ENCODE measurements around the gene SLC11A1. TPM values are rescaled to one million over a fixed set of nuclear protein-coding genes. Genes with fewer than 3 reads are reported as not detected.

The SLC11A1 gene
- 0.32 and 1.2 TPM in 2 replicates for total RNA-seq (2014; rRNA removed; shearing (Covaris generic))
- 0.53 and 0.92 TPM in 2 replicates for polyA plus RNA-seq (2014; cell fraction: nucleus; rRNA removed)

GRCh38 chr2:218381916-218382366, at the start of gene SLC11A1:
Gene SLC11A1, plus strand, starts transcription at chr2:218382273. Its CDS starts 96 bp downstream, at chr2:218382369.
- no peak for DNase-seq (ENCODE audit: extremely low read depth, low read depth)

GRCh38 chr2:218332288-218332687, 49.8 kb upstream of the SLC11A1 start:
- DNase-seq (ENCODE audit: extremely low read depth, low read depth), result no peak

GRCh38 chr2:218332920-218333645, 49.0 kb upstream of the SLC11A1 start:
- DNase-seq (ENCODE audit: extremely low read depth, low read depth), result no peak

- DNase-seq (ENCODE audit: extremely low read depth, low read depth), result no peak
These were observed 47.5 kb upstream of the SLC11A1 start for GRCh38 chr2:218334531-218334930.

GRCh38 chr2:218340656-218341055, 41.4 kb upstream of the SLC11A1 start:
- no peak for DNase-seq (ENCODE audit: extremely low read depth, low read depth)

GRCh38 chr2:218341381-218341780, 40.7 kb upstream of the SLC11A1 start:
- no peak for DNase-seq (ENCODE audit: extremely low read depth, low read depth)

- DNase-seq (ENCODE audit: extremely low read depth, low read depth), result no peak
These were observed 39.2 kb upstream of the SLC11A1 start for GRCh38 chr2:218342837-218343236.

GRCh38 chr2:218343591-218343990, 38.5 kb upstream of the SLC11A1 start:
- no peak for DNase-seq (ENCODE audit: extremely low read depth, low read depth)

- DNase-seq (ENCODE audit: extremely low read depth, low read depth), result no peak
These were observed 37.9 kb upstream of the SLC11A1 start for GRCh38 chr2:218344090-218344754.

GRCh38 chr2:218344755-218345417, 37.2 kb upstream of the SLC11A1 start:
- no peak for DNase-seq (ENCODE audit: extremely low read depth, low read depth)

GRCh38 chr2:218345491-218346236, 36.4 kb upstream of the SLC11A1 start:
- no peak for DNase-seq (ENCODE audit: extremely low read depth, low read depth)

GRCh38 chr2:218347172-218347571, 34.9 kb upstream of the SLC11A1 start:
- DNase-seq (ENCODE audit: extremely low read depth, low read depth), result no peak

GRCh38 chr2:218354045-218354444, 28.0 kb upstream of the SLC11A1 start:
- DNase-seq (ENCODE audit: extremely low read depth, low read depth), result no peak

GRCh38 chr2:218354850-218355443, 27.1 kb upstream of the SLC11A1 start:
- no peak for DNase-seq (ENCODE audit: extremely low read depth, low read depth)

- no peak for DNase-seq (ENCODE audit: extremely low read depth, low read depth)
These were observed 24.6 kb upstream of the SLC11A1 start for GRCh38 chr2:218357236-218358177.

- no peak for DNase-seq (ENCODE audit: extremely low read depth, low read depth)
These were observed 21.6 kb upstream of the SLC11A1 start for GRCh38 chr2:218360453-218360852.

- no peak for DNase-seq (ENCODE audit: extremely low read depth, low read depth)
These were observed 19.5 kb upstream of the SLC11A1 start for GRCh38 chr2:218362606-218363005.

- no peak for DNase-seq (ENCODE audit: extremely low read depth, low read depth)
These were observed 18.3 kb upstream of the SLC11A1 start for GRCh38 chr2:218363736-218364135.

GRCh38 chr2:218364196-218364595, 17.9 kb upstream of the SLC11A1 start:
- DNase-seq (ENCODE audit: extremely low read depth, low read depth), result no peak

Measured in NCI-H460 (cell line).